Panc1 (cell line): ENCODE measurements around the gene DNM1L. TPM values are rescaled to one million over a fixed set of nuclear protein-coding genes. Genes with fewer than 3 reads are reported as not detected.

Source experiments
- ATAC-seq: fragments of 200-7000 bp; cut with Tn5 transposase; 2 replicates; pipeline ENCODE4 v1.9.1; 2020; ENCODE audit warnings: mild to moderate bottlenecking, moderate library complexity
- BruUV-seq: library from RNA; stranded (reverse); fragments of 400-500 nt; replicated peaks from 2 replicates; lab custom pipeline; 2021; lab: Mats Ljungman, UMichigan
- CTCF ChIA-PET: fragments of 300-600 bp; sonication (Branson Sonifier 250); formaldehyde crosslinking; loops from one replicate; lab custom pipeline; 2022; ENCODE audit warnings: antibody characterized with exemption; lab: Charles Lee
- POLR2A ChIA-PET: fragments of 300-600 bp; sonication (Branson Sonifier 250); formaldehyde crosslinking; loops from one replicate; lab custom pipeline; 2022; ENCODE audit warnings: antibody characterized with exemption; lab: Charles Lee
- DNase-seq: peaks from one replicate; pipeline ENCODE4 v3.0.0-alpha.2; 2010; ENCODE audit warnings: low read depth, low spot score
- H3K27ac ChIP-seq: 2 replicates; pipeline ENCODE4 v1.5.1; 2011; ENCODE audit warnings: mild to moderate bottlenecking, low read length, inconsistent platforms
- H3K27me3 ChIP-seq: fragments of 200-500 bp; sonication (Bioruptor generic); 2 replicates; pipeline ENCODE4 v1.6.0; 2014; ENCODE audit warnings: low read length, inconsistent platforms; ENCODE audit not compliant: control insufficient read depth, insufficient read depth
- H3K36me3 ChIP-seq: fragments of 200-500 bp; sonication (Bioruptor generic); 2 replicates; pipeline ENCODE4 v1.5.1; 2014; ENCODE audit warnings: inconsistent platforms, mild to moderate bottlenecking, low read length, moderate library complexity; ENCODE audit not compliant: control insufficient read depth, insufficient read depth
- H3K4me1 ChIP-seq: 2 replicates; pipeline ENCODE4 v1.5.1; 2011; ENCODE audit warnings: inconsistent platforms, mild to moderate bottlenecking, low read length, moderate library complexity; ENCODE audit not compliant: control insufficient read depth, insufficient read depth
- H3K4me3 ChIP-seq, 2 experiments: 2 replicates each; pipeline ENCODE4 v1.5.1; 2011 to 2012; ENCODE audit warnings: low read depth in 2 of 2, low read length in 2 of 2, mild to moderate bottlenecking in 2 of 2, inconsistent platforms in 1 of 2, moderate library complexity in 1 of 2
- H3K9me3 ChIP-seq: fragments of 200-500 bp; sonication (Bioruptor generic); 2 replicates; pipeline ENCODE4 v1.5.1; 2014; ENCODE audit warnings: low read depth, mild to moderate bottlenecking, inconsistent platforms, low read length, moderate library complexity; ENCODE audit not compliant: control insufficient read depth, insufficient read depth
- CTCF ChIP-seq: fragments of 450-650 bp; IDR thresholded peaks from 2 replicates; pipeline ENCODE4 v1.5.1; 2017; ENCODE audit warnings: mild to moderate bottlenecking
- POLR2AphosphoS5 ChIP-seq: IDR thresholded peaks from 2 replicates; pipeline ENCODE4 v1.6.1; 2012; ENCODE audit warnings: mild to moderate bottlenecking, low read depth, low read length, moderate library complexity
- REST ChIP-seq, 2 experiments: IDR thresholded peaks; 2 replicates each; pipeline ENCODE4 v1.6.1; 2011 to 2012; ENCODE audit warnings: low read depth in 2 of 2, control low read depth in 1 of 2, low read length in 1 of 2, mild to moderate bottlenecking in 1 of 2, moderate library complexity in 1 of 2; ENCODE audit not compliant: insufficient read depth in 1 of 2
- SIN3A ChIP-seq: IDR thresholded peaks from 2 replicates; pipeline ENCODE4 v1.6.1; 2012; ENCODE audit warnings: low read depth, mild to moderate bottlenecking, low read length, moderate library complexity, borderline replicate concordance; ENCODE audit not compliant: insufficient read depth
- TCF7L2 ChIP-seq: IDR thresholded peaks from 2 replicates; pipeline ENCODE4 v1.6.1; 2011; ENCODE audit warnings: mild to moderate bottlenecking, low read depth, low read length, inconsistent platforms
- in situ Hi-C: cut with HindIII; loops from 2 replicates; pipeline ENCODE4 v1.10.0; 2016; ENCODE audit warnings: low sequenced_read_pairs, low pct_unique_long_range_greater_than_20kb
- intact Hi-C: fragments of 100-400 bp; cut with micrococcal nuclease; formaldehyde crosslinking; loops from one replicate; pipeline ENCODE4 v1.10.0; 2022; ENCODE audit not compliant: unreplicated experiment
- total RNA-seq: library from RNA; stranded (reverse); gene quantifications from one replicate; pipeline ENCODE4 v1.2.1, GENCODE V29; 2021; ENCODE audit not compliant: unreplicated experiment

Gene DNM1L
- total RNA-seq, 1 experiment from 2014 or later, result 91.8 TPM

GRCh38 chr12:32727237-32727636 is 48.1 kb downstream of the DNM1L start:
- intact Hi-C loops (no loop called here), in situ Hi-C loops (no loop called here)
- Histone ChIP-seq H3K4me1 (no peaks in the 10 kb centered on the region), H3K9me3 (no peaks in the 10 kb centered on the region), H3K27me3 (no peaks in the 10 kb centered on the region), H3K36me3 (peaks cover 27% of the 10 kb centered on the region), H3K27ac (no peak overlapping the region), H3K4me3 (no peak overlapping the region)
- no peak for DNase-seq
- ATAC-seq, result no peak
- BruUV-seq, result no TSS peak
- CTCF ChIA-PET, result no interaction called here
- POLR2A ChIA-PET, result no interaction called here
- TF ChIP-seq POLR2AphosphoS5 (no peak), SIN3A (no peak), TCF7L2 (no peak), REST (IDR thresholded peaks at IDR 0.05; ENCODE audit: insufficient read depth in 1 of 2, low read depth in 2 of 2, low read length in 1 of 2) (no peak), CTCF (no peak)

GRCh38 chr12:32734952-32735351 is 55.9 kb downstream of the DNM1L start:
- DNase-seq, result no peak
- peaks cover 53% of the 10 kb centered on the region for H3K36me3 ChIP-seq
- no peaks in the 10 kb centered on the region for H3K27me3 ChIP-seq
- H3K4me3 ChIP-seq, result no peak overlapping the region
- no peak overlapping the region for H3K27ac ChIP-seq
- intact Hi-C loops (loop anchor here (10.0 kb wide), 1 partner anchor 280 kb away; no protein-coding TSS in a partner anchor), in situ Hi-C loops (no loop called here)
- H3K9me3 ChIP-seq, result no peaks in the 10 kb centered on the region
- TF ChIP-seq REST (IDR thresholded peaks at IDR 0.05; ENCODE audit: insufficient read depth in 1 of 2, low read depth in 2 of 2, low read length in 1 of 2), result no peak
- TF ChIP-seq SIN3A, result no peak
- TF ChIP-seq TCF7L2, result no peak
- no peak for TF ChIP-seq POLR2AphosphoS5
- TF ChIP-seq CTCF, result no peak
- ATAC-seq, result no peak
- H3K4me1 ChIP-seq, result no peaks in the 10 kb centered on the region
- BruUV-seq, result no TSS peak
- ChIA-PET CTCF (no interaction called here), POLR2A (no interaction called here)
